DMS 273 treated with DMSO at 0.1 percent for 48 hours (cell line): ENCODE data around the gene OPHN1.
"Not testable (repeated sequence)": the region's sequence is repeated elsewhere in the genome, so short reads cannot be mapped to it uniquely, and the experiment has no call there.

ENCODE experiments used
- DNase-seq: peaks from one replicate; lab custom pipeline; 2025; lab: John Stamatoyannopoulos, UW

OPHN1 gene

DNA sequence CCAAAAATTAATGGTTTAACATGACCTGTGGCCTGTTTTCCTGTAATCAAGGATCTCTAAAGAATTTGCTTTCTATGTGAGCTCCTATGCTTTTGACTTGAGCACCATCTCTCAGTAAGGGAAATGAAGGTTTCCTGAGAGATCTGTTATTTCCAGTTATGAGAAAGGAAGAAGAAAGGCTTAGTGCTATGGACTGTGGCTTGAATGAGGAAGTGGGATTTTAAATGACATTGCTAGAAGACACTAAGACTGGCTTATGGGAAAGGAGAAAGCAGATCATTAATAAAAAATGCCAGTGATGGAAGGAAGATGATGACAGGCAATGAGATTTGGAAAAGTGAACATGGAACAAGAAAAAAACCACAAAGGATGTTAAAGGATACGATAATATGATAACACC is 285.4 kb downstream of the OPHN1 start:
- DNase-seq = no peak

- DNase-seq = peak; percentile 24
Measured at GRCh38 chrX:68146054-68146453, 287.2 kb downstream of the OPHN1 start.

- DNase-seq = no peak
Measured at GRCh38 chrX:68139791-68140190, 293.5 kb downstream of the OPHN1 start.

- no peak for DNase-seq
Measured at GRCh38 chrX:68133181-68133580, 300.1 kb downstream of the OPHN1 start.

GRCh38 chrX:68132749-68133148 is 300.5 kb downstream of the OPHN1 start:
- DNase-seq = no peak

DNA sequence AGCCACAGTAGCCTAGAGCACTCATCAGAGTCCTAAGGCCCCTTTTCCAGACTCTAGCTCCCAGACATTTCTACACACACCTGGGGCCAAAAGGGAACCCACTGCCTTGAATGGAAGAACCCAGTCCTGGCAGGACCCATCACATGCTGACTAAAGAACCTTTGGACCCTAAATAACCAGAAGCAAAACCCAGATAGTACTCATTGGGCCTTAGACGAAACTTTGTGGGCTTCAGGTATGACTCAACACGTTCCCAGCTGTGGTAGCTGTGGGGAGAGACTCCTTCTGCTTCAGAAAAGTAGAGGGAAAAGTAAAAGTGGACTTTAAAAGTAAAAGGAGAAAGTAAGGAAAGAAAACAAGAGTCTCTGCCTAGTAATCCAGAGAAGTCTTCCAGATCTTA is 311.5 kb downstream of the OPHN1 start:
- no peak for DNase-seq

GRCh38 chrX:68121371-68121770 is 311.9 kb downstream of the OPHN1 start:
- no peak for DNase-seq

GRCh38 chrX:68115371-68115770 is 317.9 kb downstream of the OPHN1 start:
- peak; percentile 20 for DNase-seq

- peak; percentile 91 for DNase-seq
Measured at GRCh38 chrX:68114573-68115129, 318.6 kb downstream of the OPHN1 start.

- DNase-seq = no peak
Measured at GRCh38 chrX:68113837-68114572, 319.3 kb downstream of the OPHN1 start.

DNA sequence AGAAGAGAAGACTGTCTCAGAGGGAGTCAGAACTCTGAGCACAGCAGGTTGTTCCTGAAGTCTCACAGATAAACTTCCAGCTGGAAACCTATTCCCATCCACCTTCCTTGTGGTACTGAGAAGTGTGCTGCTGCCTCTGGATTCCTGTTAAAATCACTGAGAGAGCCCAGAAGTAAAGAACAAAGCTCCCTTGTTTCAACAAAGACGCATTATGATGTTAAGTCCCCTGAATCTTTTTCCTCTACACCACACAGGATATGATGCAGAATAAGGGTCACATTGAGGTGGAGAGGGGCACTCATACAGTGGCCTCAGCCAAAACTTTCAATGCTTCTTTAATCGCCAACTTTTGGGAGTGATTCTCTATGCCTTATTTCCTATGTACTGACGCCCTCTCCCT is 321.0 kb downstream of the OPHN1 start:
- no peak for DNase-seq

GRCh38 chrX:68109162-68109561 is 324.1 kb downstream of the OPHN1 start:
- no peak for DNase-seq

DNA sequence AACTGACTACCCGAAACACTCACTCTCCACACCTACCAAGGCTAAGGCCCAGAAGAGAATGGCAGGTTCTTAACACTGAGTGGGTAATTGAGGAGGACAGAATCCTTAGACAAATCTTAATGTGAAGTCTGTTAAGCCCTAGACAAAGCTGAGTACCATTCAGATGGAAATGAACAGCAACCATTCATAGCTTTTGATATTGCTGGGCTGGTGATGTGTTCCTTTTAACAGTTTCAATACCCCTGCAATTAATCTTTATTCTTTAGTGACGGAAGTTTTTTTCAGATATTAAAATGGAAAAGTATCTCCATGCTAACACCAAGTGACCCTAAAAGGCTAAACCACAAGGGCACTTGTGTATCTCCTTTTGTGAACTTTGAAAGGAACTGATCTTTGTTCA is 334.9 kb downstream of the OPHN1 start:
- no peak for DNase-seq

DNA sequence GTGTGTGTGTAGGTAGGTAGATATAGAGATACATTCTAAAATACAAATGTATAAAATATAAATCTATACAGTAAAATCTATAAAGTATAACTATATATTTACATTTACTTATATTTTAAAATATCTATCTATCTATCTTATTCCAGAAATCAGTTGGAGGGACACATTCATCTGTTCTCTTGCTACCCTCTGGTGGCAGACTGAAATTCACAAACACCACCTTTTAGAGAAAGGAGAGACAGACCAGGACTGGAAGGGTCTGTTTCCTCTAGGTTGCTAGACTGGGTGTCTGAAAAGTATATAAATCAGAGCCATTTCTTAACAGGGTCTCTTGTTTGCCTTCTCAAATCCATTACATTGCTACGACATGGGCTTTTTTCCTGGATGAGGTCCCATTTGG is 343.0 kb downstream of the OPHN1 start:
- DNase-seq = no peak

DNA sequence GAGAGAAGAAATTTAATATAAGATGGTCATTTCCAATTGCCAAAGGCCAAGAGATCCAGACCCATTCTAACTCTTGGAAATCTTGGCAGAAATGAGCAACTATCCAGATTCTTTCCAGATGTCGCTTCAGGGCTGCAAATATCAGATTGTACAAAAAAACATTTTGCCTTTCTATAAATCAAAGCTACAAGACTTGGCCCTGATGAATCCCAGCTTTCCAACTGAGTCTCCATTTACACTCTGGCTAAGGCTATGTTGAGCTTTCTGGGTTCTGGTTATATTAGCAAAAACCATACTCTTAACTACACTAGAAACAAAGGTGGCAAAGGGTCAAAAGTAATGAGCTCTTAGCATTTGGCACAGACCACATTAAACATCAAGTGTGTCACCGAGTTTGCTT is 345.8 kb downstream of the OPHN1 start:
- DNase-seq = no peak

- no peak for DNase-seq
Measured at GRCh38 chrX:68086709-68087108, 346.6 kb downstream of the OPHN1 start.

DNA sequence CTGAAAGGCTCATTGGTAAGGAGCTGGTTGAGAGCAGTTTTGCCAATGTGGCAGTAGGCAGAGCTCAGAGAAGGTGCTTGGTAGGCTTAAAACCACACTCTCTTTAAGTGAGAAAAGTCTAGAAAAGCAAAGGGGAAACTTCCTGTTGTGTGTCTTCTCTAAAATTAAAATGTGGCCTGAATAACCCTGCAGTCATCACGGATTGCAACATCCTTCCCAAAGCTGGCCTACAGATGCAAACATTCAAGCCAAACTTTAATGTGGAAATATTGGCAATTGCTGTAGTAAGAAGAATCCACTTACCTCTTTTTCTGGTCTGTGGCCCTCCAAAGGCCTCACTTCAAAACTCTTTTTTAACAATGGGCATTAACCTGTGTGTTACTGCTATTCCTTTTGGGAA is 348.5 kb downstream of the OPHN1 start:
- no peak for DNase-seq

GRCh38 chrX:68083510-68083909 is 349.8 kb downstream of the OPHN1 start:
- no peak for DNase-seq

GRCh38 chrX:68079961-68080360 is 353.3 kb downstream of the OPHN1 start:
- DNase-seq = no peak

DNA sequence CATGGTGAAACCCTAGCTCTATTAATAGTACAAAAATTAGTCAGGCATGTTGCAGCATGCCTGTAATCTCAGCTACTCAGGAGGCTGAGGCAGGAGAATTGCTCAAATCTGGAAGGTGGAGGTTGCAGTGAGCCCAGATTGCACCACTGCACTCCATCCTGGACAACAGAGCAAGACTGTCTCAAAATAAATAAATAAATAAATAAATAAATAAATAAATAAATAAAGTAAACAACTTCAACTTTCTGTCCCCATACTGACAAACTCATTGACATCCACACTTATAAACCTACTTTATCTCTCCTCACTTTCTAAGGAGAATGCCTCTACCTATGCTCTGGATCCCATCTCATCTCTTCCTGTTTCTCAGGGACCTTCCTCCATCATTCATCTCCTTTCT is 354.5 kb downstream of the OPHN1 start:
- DNase-seq = not testable (repeated sequence)

DNA sequence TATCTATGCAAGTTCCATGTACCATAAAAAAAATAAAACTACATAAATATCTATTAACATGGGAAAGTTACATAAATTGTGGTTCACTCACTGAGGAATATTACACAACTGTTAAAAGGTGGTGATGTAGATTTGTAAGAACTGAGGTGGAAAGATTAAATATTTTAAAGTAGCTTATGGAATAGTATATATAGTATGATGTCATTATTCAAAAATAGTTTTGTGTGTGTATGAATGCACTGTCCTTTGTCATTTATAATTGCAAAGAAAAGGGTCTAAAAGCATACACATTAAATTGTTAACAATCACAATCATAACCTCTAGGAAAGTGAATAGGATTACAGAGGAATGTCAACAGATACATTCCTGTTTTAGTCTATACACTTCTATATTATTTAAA is 355.9 kb downstream of the OPHN1 start:
- DNase-seq = no peak

DNA sequence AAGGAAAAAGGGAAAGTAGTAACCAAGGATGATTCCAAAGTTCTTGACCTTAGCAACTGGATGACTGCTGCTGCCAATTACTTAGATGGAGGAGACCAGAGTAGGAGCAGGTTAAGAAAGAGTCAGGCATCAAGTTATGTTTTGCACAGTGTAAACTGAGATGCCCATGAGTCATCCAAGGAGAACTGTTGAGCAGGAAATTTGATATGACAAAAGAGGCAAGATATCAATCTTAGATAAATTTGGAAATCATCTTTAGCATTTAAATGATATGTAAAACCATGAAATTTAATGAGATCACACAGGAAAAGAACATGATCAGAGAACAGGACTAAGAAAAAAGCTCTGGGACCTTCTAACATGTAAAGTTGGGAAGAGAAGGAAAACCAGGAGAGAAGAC is 361.3 kb downstream of the OPHN1 start:
- no peak for DNase-seq

- DNase-seq = not testable (repeated sequence)
Measured at GRCh38 chrX:68070119-68070518, 363.2 kb downstream of the OPHN1 start.

GRCh38 chrX:68061206-68061535 is 372.1 kb downstream of the OPHN1 start:
- no peak for DNase-seq
